ENCODE data around the gene CCM2L.

Gene CCM2L

GRCh38 chr20:32078322-32078721, 68.1 kb downstream of the CCM2L start:
- no peak overlapping the region for H4K91ac ChIP-seq (ENCODE audit: low read length)
- H2BK15ac ChIP-seq (ENCODE audit: low read depth, poor library complexity, severe bottlenecking): no peak overlapping the region
- H3K18ac ChIP-seq (ENCODE audit: low read depth in 1 of 2, low read length in 2 of 2): no peak overlapping the region
- no peak overlapping the region for H2BK120ac ChIP-seq (ENCODE audit: low read depth, low read length)
- H3K27ac ChIP-seq (ENCODE audit: low read length, poor library complexity, severe bottlenecking): no peak overlapping the region
- H3K4me2 ChIP-seq (ENCODE audit: low read length, poor library complexity, severe bottlenecking): no peak overlapping the region
- no peak overlapping the region for H2BK12ac ChIP-seq (ENCODE audit: low read length in 2 of 2)
- H2AK5ac ChIP-seq (ENCODE audit: low read length, severe bottlenecking): no peak overlapping the region
- H3K14ac ChIP-seq (ENCODE audit: low read length in 2 of 2): no peak overlapping the region
- H3K4ac ChIP-seq (ENCODE audit: low read depth in 1 of 2, low read length in 2 of 2): no peak overlapping the region
- peaks cover 76 to 77% of the 10 kb centered on the region in 2 experiments for H3K27me3 ChIP-seq (ENCODE audit: control insufficient read depth in 1 of 2, insufficient read depth in 1 of 2, low read length in 2 of 2)
- H3K36me3 ChIP-seq (ENCODE audit: control insufficient read depth in 1 of 2, insufficient read depth in 2 of 2, low read depth in 1 of 2, low read length in 2 of 2): no peaks in the 10 kb centered on the region
- no peaks in the 10 kb centered on the region for H3K9me3 ChIP-seq (ENCODE audit: control insufficient read depth, low read length)
- H2AFZ ChIP-seq (ENCODE audit: low read depth, low read length): no peak overlapping the region
- no peak overlapping the region for H3K23ac ChIP-seq (ENCODE audit: low read length in 2 of 2)
- no peak overlapping the region for H3K4me3 ChIP-seq (ENCODE audit: insufficient read depth in 1 of 2, low read depth in 1 of 2, low read length in 2 of 2)
- no peak for DNase-seq
- 88% methylated on average over 4 of the region's 5 CpGs for WGBS
- H3K9ac ChIP-seq (ENCODE audit: low read length): no peak overlapping the region
- no peak overlapping the region for H4K8ac ChIP-seq (ENCODE audit: low read length)
- no peak overlapping the region for H2BK5ac ChIP-seq (ENCODE audit: low read depth, low read length, poor library complexity, severe bottlenecking)
- no peaks in the 10 kb centered on the region for H3K79me1 ChIP-seq (replicated peaks; ENCODE audit: low read length, poor library complexity, severe bottlenecking)
- no peaks in the 10 kb centered on the region for H3K4me1 ChIP-seq (ENCODE audit: control insufficient read depth, insufficient read depth, low read depth, low read length)

- H3K4me1 ChIP-seq (ENCODE audit: control insufficient read depth, insufficient read depth, low read depth, low read length): no peaks in the 10 kb centered on the region
- no peaks in the 10 kb centered on the region for H3K9me3 ChIP-seq (ENCODE audit: control insufficient read depth, low read length)
- no peak overlapping the region for H2BK120ac ChIP-seq (ENCODE audit: low read depth, low read length)
- H3K27ac ChIP-seq (ENCODE audit: low read length, poor library complexity, severe bottlenecking): no peak overlapping the region
- no peak overlapping the region for H2BK5ac ChIP-seq (ENCODE audit: low read depth, low read length, poor library complexity, severe bottlenecking)
- no peak overlapping the region for H3K9ac ChIP-seq (ENCODE audit: low read length)
- H2AK5ac ChIP-seq (ENCODE audit: low read length, severe bottlenecking): no peak overlapping the region
- H2BK15ac ChIP-seq (ENCODE audit: low read depth, poor library complexity, severe bottlenecking): no peak overlapping the region
- H4K91ac ChIP-seq (ENCODE audit: low read length): no peak overlapping the region
- peaks cover 76 to 77% of the 10 kb centered on the region in 2 experiments for H3K27me3 ChIP-seq (ENCODE audit: control insufficient read depth in 1 of 2, insufficient read depth in 1 of 2, low read length in 2 of 2)
- H2AFZ ChIP-seq (ENCODE audit: low read depth, low read length): no peak overlapping the region
- H3K4me3 ChIP-seq (ENCODE audit: insufficient read depth in 1 of 2, low read depth in 1 of 2, low read length in 2 of 2): no peak overlapping the region
- H3K4me2 ChIP-seq (ENCODE audit: low read length, poor library complexity, severe bottlenecking): no peak overlapping the region
- H3K4ac ChIP-seq (ENCODE audit: low read depth in 1 of 2, low read length in 2 of 2): no peak overlapping the region
- H3K23ac ChIP-seq (ENCODE audit: low read length in 2 of 2): no peak overlapping the region
- no peak overlapping the region for H3K18ac ChIP-seq (ENCODE audit: low read depth in 1 of 2, low read length in 2 of 2)
- no peaks in the 10 kb centered on the region for H3K79me1 ChIP-seq (replicated peaks; ENCODE audit: low read length, poor library complexity, severe bottlenecking)
- no peak overlapping the region for H2BK12ac ChIP-seq (ENCODE audit: low read length in 2 of 2)
- no peak overlapping the region for H3K14ac ChIP-seq (ENCODE audit: low read length in 2 of 2)
- no peak overlapping the region for H4K8ac ChIP-seq (ENCODE audit: low read length)
- H3K36me3 ChIP-seq (ENCODE audit: control insufficient read depth in 1 of 2, insufficient read depth in 2 of 2, low read depth in 1 of 2, low read length in 2 of 2): no peaks in the 10 kb centered on the region
- no peak for DNase-seq
Observed at GRCh38 chr20:32078791-32079190, 68.6 kb downstream of the CCM2L start.

- Histone ChIP-seq H3K36me3 (ENCODE audit: control insufficient read depth in 1 of 2, insufficient read depth in 2 of 2, low read depth in 1 of 2, low read length in 2 of 2) (no peaks in the 10 kb centered on the region), H3K27ac (ENCODE audit: low read length, poor library complexity, severe bottlenecking) (no peak overlapping the region), H3K9ac (ENCODE audit: low read length) (no peak overlapping the region), H3K4me3 (ENCODE audit: insufficient read depth in 1 of 2, low read depth in 1 of 2, low read length in 2 of 2) (no peak overlapping the region), H3K4me1 (ENCODE audit: control insufficient read depth, insufficient read depth, low read depth, low read length) (no peaks in the 10 kb centered on the region), H2BK15ac (ENCODE audit: low read depth, poor library complexity, severe bottlenecking) (no peak overlapping the region), H2BK12ac (ENCODE audit: low read length in 2 of 2) (no peak overlapping the region), H4K91ac (ENCODE audit: low read length) (no peak overlapping the region), H3K23ac (ENCODE audit: low read length in 2 of 2) (no peak overlapping the region), H2AFZ (ENCODE audit: low read depth, low read length) (no peak overlapping the region), H3K4ac (ENCODE audit: low read depth in 1 of 2, low read length in 2 of 2) (no peak overlapping the region), H3K4me2 (ENCODE audit: low read length, poor library complexity, severe bottlenecking) (no peak overlapping the region), H4K8ac (ENCODE audit: low read length) (no peak overlapping the region), H3K79me1 (replicated peaks; ENCODE audit: low read length, poor library complexity, severe bottlenecking) (no peaks in the 10 kb centered on the region), H2AK5ac (ENCODE audit: low read length, severe bottlenecking) (no peak overlapping the region), H3K9me3 (ENCODE audit: control insufficient read depth, low read length) (no peaks in the 10 kb centered on the region), H2BK120ac (ENCODE audit: low read depth, low read length) (no peak overlapping the region), H3K14ac (ENCODE audit: low read length in 2 of 2) (no peak overlapping the region), H3K18ac (ENCODE audit: low read depth in 1 of 2, low read length in 2 of 2) (no peak overlapping the region), H3K27me3 (ENCODE audit: control insufficient read depth in 1 of 2, insufficient read depth in 1 of 2, low read length in 2 of 2) (peaks cover 76 to 77% of the 10 kb centered on the region in 2 experiments), H2BK5ac (ENCODE audit: low read depth, low read length, poor library complexity, severe bottlenecking) (no peak overlapping the region)
- WGBS: 83% methylated on average over 8 of the region's 8 CpGs
- no peak for DNase-seq
Observed at GRCh38 chr20:32079655-32080109, 69.4 kb downstream of the CCM2L start.

GRCh38 chr20:32080783-32081182, 70.5 kb downstream of the CCM2L start:
- no peak overlapping the region for H3K18ac ChIP-seq (ENCODE audit: low read depth in 1 of 2, low read length in 2 of 2)
- no peak overlapping the region for H3K23ac ChIP-seq (ENCODE audit: low read length in 2 of 2)
- H2AFZ ChIP-seq (ENCODE audit: low read depth, low read length): no peak overlapping the region
- no peak overlapping the region for H2BK120ac ChIP-seq (ENCODE audit: low read depth, low read length)
- no peak overlapping the region for H2AK5ac ChIP-seq (ENCODE audit: low read length, severe bottlenecking)
- H3K79me1 ChIP-seq (replicated peaks; ENCODE audit: low read length, poor library complexity, severe bottlenecking): no peaks in the 10 kb centered on the region
- H3K9me3 ChIP-seq (ENCODE audit: control insufficient read depth, low read length): no peaks in the 10 kb centered on the region
- H3K27ac ChIP-seq (ENCODE audit: low read length, poor library complexity, severe bottlenecking): no peak overlapping the region
- H3K36me3 ChIP-seq (ENCODE audit: control insufficient read depth in 1 of 2, insufficient read depth in 2 of 2, low read depth in 1 of 2, low read length in 2 of 2): no peaks in the 10 kb centered on the region
- H3K4ac ChIP-seq (ENCODE audit: low read depth in 1 of 2, low read length in 2 of 2): no peak overlapping the region
- no peak overlapping the region for H2BK15ac ChIP-seq (ENCODE audit: low read depth, poor library complexity, severe bottlenecking)
- H4K8ac ChIP-seq (ENCODE audit: low read length): no peak overlapping the region
- H4K91ac ChIP-seq (ENCODE audit: low read length): no peak overlapping the region
- H3K4me2 ChIP-seq (ENCODE audit: low read length, poor library complexity, severe bottlenecking): no peak overlapping the region
- no peak for DNase-seq
- no peak overlapping the region for H2BK5ac ChIP-seq (ENCODE audit: low read depth, low read length, poor library complexity, severe bottlenecking)
- H3K4me1 ChIP-seq (ENCODE audit: control insufficient read depth, insufficient read depth, low read depth, low read length): no peaks in the 10 kb centered on the region
- WGBS: 62% methylated on average over 3 of the region's 3 CpGs
- H3K14ac ChIP-seq (ENCODE audit: low read length in 2 of 2): no peak overlapping the region
- no peak overlapping the region for H3K9ac ChIP-seq (ENCODE audit: low read length)
- no peak overlapping the region for H3K4me3 ChIP-seq (ENCODE audit: insufficient read depth in 1 of 2, low read depth in 1 of 2, low read length in 2 of 2)
- no peak overlapping the region for H2BK12ac ChIP-seq (ENCODE audit: low read length in 2 of 2)
- H3K27me3 ChIP-seq (ENCODE audit: control insufficient read depth in 1 of 2, insufficient read depth in 1 of 2, low read length in 2 of 2): peaks cover 71% of the 10 kb centered on the region in 2 experiments
